Measurements from ENCODE around the gene APOL1. TPM values are rescaled to one million over a fixed set of nuclear protein-coding genes. Genes with fewer than 3 reads are reported as not detected.
A peak's percentile ranks its signal among the peaks of the same experiment; 100 is the strongest.

Gene APOL1
- total RNA-seq, 6 experiments from 2014 or later = 85.1 to 299 (median 119) TPM

DNA sequence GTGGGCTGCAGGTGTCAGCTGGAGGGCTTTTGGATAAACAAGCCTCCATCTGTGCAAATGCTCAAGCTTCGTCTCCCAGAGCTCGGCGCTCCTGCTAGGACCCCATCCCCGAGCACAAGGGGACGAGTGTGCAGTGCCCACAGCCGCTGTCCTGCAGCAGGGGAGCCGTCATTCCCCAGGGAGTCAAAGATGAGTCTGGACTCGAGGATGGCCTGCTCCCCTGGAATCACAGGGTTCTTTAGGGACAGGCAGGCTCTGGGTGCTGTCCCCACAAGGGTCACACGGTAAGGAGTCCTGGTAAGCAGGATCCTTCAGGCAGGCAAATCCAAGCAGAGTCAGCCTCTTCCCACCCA, 50.2 kb downstream of the APOL1 start:
- Histone ChIP-seq H3K4me1 (peaks cover 0 to 26% (median 6%) of the 10 kb centered on the region in 4 donors), H3K36me3 (peaks cover 30 to 97% (median 70%) of the 10 kb centered on the region in 4 donors), H3K4me3 (no peak overlapping the region), H3K27ac (peak overlapping the region in 1 of 3 donors; percentile 40), H3K9me3 (no peaks in the 10 kb centered on the region), H3K27me3 (no peaks in the 10 kb centered on the region)
- WGBS (ENCODE audit: insufficient coverage, low coverage, low lambda C conversion rate, missing lambda C conversion rate) = 73% methylated on average over 4 of the region's 9 CpGs
- DNase-seq = no peak
- intact Hi-C loops (cut with DNase I) = loop anchor here in 1 of 2 donors (5.0 kb wide), 1 partner anchor 169 kb away; no protein-coding TSS in a partner anchor
- ATAC-seq = no peak
- TF ChIP-seq POLR2A (IDR thresholded peaks at IDR 0.05) = no peak
- TF ChIP-seq, protein P1, sequence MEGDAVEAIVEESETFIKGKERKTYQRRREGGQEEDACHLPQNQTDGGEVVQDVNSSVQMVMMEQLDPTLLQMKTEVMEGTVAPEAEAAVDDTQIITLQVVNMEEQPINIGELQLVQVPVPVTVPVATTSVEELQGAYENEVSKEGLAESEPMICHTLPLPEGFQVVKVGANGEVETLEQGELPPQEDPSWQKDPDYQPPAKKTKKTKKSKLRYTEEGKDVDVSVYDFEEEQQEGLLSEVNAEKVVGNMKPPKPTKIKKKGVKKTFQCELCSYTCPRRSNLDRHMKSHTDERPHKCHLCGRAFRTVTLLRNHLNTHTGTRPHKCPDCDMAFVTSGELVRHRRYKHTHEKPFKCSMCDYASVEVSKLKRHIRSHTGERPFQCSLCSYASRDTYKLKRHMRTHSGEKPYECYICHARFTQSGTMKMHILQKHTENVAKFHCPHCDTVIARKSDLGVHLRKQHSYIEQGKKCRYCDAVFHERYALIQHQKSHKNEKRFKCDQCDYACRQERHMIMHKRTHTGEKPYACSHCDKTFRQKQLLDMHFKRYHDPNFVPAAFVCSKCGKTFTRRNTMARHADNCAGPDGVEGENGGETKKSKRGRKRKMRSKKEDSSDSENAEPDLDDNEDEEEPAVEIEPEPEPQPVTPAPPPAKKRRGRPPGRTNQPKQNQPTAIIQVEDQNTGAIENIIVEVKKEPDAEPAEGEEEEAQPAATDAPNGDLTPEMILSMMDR (IDR thresholded peaks at IDR 0.05) = no peak

DNA sequence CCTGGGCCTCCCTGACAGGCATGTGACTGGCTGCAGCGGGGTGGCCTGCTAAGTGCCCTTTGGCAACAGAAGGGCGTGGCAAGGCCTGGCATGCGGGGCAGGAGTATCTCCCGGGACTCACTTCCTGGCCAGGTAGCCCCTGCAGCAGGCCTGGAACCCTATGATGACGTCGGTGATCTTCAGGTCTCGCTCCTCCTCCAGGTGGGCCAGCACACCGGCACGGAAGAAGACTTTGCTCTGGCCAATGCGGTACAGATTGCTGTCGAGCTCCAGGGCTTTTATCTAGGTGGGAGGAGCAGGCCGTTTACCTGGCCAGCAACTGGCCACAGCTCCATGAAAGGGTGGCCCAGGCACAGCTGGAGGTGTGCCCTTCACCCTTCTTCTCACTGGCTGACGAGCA, 50.9 kb downstream of the APOL1 start:
- Histone ChIP-seq H3K27me3 (no peaks in the 10 kb centered on the region), H3K27ac (peak overlapping the region in 1 of 3 donors; percentile 40), H3K4me1 (peaks cover 0 to 21% (median 6%) of the 10 kb centered on the region in 4 donors), H3K9me3 (no peaks in the 10 kb centered on the region), H3K36me3 (peaks cover 33 to 97% (median 68%) of the 10 kb centered on the region in 4 donors), H3K4me3 (no peak overlapping the region)
- intact Hi-C loops (cut with DNase I) = loop anchor here in 1 of 2 donors (5.0 kb wide), 1 partner anchor 168 kb away; no protein-coding TSS in a partner anchor
- no peak for TF ChIP-seq POLR2A (IDR thresholded peaks at IDR 0.05)
- TF ChIP-seq, protein P1 (IDR thresholded peaks at IDR 0.05) = no peak
- peak in 3 of 4 donors; percentile 35 to 56 (median 39) for ATAC-seq
- 34% methylated on average over 2 of the region's 13 CpGs for WGBS (ENCODE audit: insufficient coverage, low coverage, low lambda C conversion rate, missing lambda C conversion rate)
- DNase-seq = peak; percentile 62 to 75 (median 71)

DNA sequence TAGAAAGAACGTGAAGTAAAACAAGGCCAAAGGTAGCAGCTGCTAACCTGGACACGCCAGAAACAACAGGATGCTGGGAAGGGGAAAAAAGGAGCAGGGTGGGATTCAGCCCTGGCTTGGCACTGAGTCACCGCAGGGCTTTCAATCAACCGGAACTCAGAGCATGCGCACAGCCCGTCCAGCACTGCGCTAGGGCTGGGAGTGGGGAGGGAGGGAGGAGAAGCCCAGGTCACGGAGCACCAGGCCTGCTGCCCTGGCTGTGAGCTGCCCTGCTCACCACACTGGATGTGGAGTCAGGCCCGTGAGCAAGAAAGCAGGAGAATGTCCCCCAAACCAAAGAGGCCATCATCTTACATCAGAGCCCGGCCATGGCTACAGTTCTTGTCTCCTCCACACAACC, 51.5 kb downstream of the APOL1 start:
- Histone ChIP-seq H3K4me3 (no peak overlapping the region), H3K27me3 (no peaks in the 10 kb centered on the region), H3K36me3 (peaks cover 38 to 97% (median 68%) of the 10 kb centered on the region in 4 donors), H3K4me1 (peaks cover 0 to 16% (median 3%) of the 10 kb centered on the region in 4 donors), H3K9me3 (no peaks in the 10 kb centered on the region), H3K27ac (peak overlapping the region in 1 of 3 donors; percentile 40)
- 49% methylated on average over 4 of the region's 10 CpGs for WGBS (ENCODE audit: insufficient coverage, low coverage, low lambda C conversion rate, missing lambda C conversion rate)
- intact Hi-C loops (cut with DNase I) = loop anchor here in 1 of 2 donors (5.0 kb wide), 1 partner anchor 168 kb away; no protein-coding TSS in a partner anchor
- TF ChIP-seq, protein P1 (IDR thresholded peaks at IDR 0.05) = no peak
- TF ChIP-seq POLR2A (IDR thresholded peaks at IDR 0.05) = no peak
- ATAC-seq (no peak), DNase-seq (no peak)

DNA sequence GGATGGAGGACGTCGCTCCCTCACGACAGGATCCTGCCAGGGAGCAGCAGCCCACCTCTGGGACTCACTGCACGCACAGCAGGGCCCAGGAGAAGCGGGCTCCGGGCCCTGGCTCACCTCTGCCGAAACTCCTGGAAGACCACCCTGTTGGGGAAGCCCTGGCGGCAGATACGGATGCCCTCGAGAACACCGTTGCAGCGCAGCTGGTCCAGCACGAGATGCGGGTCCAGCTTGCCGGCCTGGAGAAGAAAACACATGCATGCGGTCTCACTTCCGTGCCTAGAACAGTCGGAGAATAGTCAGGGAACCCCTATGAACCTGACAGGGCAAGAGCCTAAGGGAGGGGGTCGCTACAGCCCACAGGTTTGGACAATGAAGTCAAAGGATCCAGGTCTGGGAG, 52.9 kb downstream of the APOL1 start:
- TF ChIP-seq, protein P1 (IDR thresholded peaks at IDR 0.05) = no peak
- no peak for TF ChIP-seq POLR2A (IDR thresholded peaks at IDR 0.05)
- intact Hi-C loops (cut with DNase I) = no loop called here
- H3K27ac ChIP-seq = no peak overlapping the region
- no peak for ATAC-seq
- no peaks in the 10 kb centered on the region for H3K27me3 ChIP-seq
- no peak for DNase-seq
- WGBS (ENCODE audit: insufficient coverage, low coverage, low lambda C conversion rate, missing lambda C conversion rate) = no CpG with 5 or more reads among the region's 19 CpGs
- no peaks in the 10 kb centered on the region for H3K9me3 ChIP-seq
- peaks cover 0 to 15% (median 0%) of the 10 kb centered on the region in 4 donors for H3K4me1 ChIP-seq
- no peak overlapping the region for H3K4me3 ChIP-seq
- H3K36me3 ChIP-seq = peaks cover 35 to 96% (median 66%) of the 10 kb centered on the region in 4 donors

Data from right lobe of liver (tissue), 6 donors.